ENCODE results near the gene LRTM1.

GRCh38 chr3:54941690-54942362 lies 14.0 kb upstream of the LRTM1 start:
- TF ChIP-seq EZH2 (IDR thresholded peaks at IDR 0.05; ENCODE audit: low read length, unreplicated experiment): no peak
- TF ChIP-seq CTCF (conservative IDR thresholded peaks at IDR 0.05; ENCODE audit: low read depth, low read length): no peak
- TF ChIP-seq EZH2phosphoT487 (IDR thresholded peaks at IDR 0.05; ENCODE audit: borderline replicate concordance, low read length): no peak
